COLO668 (cell line): ENCODE measurements around the gene DRC7.
A peak's percentile ranks its signal among the peaks of the same experiment; 100 is the strongest.

Experiments
- DNase-seq: peaks from one replicate; lab custom pipeline; 2025; ENCODE audit not compliant: unreplicated experiment; lab: John Stamatoyannopoulos, UW

The DRC7 gene

GRCh38 chr16:57690782-57691471 lies 3.7 kb upstream of the DRC7 start:
- DNase-seq: no peak

GRCh38 chr16:57692636-57693035 lies 2.0 kb upstream of the DRC7 start:
- DNase-seq: no peak

GRCh38 chr16:57693550-57693949 lies 1.1 kb upstream of the DRC7 start:
- peak; percentile 46 for DNase-seq

GRCh38 chr16:57694231-57694724 lies 328 bp upstream of the DRC7 start:
- no peak for DNase-seq

GRCh38 chr16:57695680-57696069 lies 1.1 kb downstream of the DRC7 start:
- no peak for DNase-seq

- DNase-seq: no peak
Observed at GRCh38 chr16:57696240-57696639, 1.6 kb downstream of the DRC7 start.

- no peak for DNase-seq
Observed at GRCh38 chr16:57697896-57698537, 3.4 kb downstream of the DRC7 start.

- DNase-seq: no peak
Observed at GRCh38 chr16:57698812-57699405, 4.3 kb downstream of the DRC7 start.

- DNase-seq: no peak
Observed at GRCh38 chr16:57699481-57699880, 4.9 kb downstream of the DRC7 start.

- DNase-seq: no peak
Observed at GRCh38 chr16:57699899-57700298, 5.3 kb downstream of the DRC7 start.

- no peak for DNase-seq
Observed at GRCh38 chr16:57700781-57701551, 6.4 kb downstream of the DRC7 start.

- DNase-seq: no peak
Observed at GRCh38 chr16:57701759-57702371, 7.3 kb downstream of the DRC7 start.

- DNase-seq: no peak
Observed at GRCh38 chr16:57703416-57704010, 8.9 kb downstream of the DRC7 start.

GRCh38 chr16:57704011-57704904 lies 9.7 kb downstream of the DRC7 start:
- DNase-seq: peak; percentile 48

GRCh38 chr16:57704905-57705852 lies 10.6 kb downstream of the DRC7 start:
- DNase-seq: no peak

GRCh38 chr16:57706717-57707116 lies 12.1 kb downstream of the DRC7 start:
- DNase-seq: no peak

- DNase-seq: no peak
Observed at GRCh38 chr16:57707331-57707730, 12.7 kb downstream of the DRC7 start.

- DNase-seq: no peak
Observed at GRCh38 chr16:57708168-57708567, 13.6 kb downstream of the DRC7 start.

- DNase-seq: no peak
Observed at GRCh38 chr16:57709663-57710062, 15.1 kb downstream of the DRC7 start.
